Superior temporal gyrus (tissue), 1 donor: ENCODE data around the gene MEF2A.

Experiments
- DNase-seq: peaks from one replicate; pipeline ENCODE4 v3.0.0-alpha.2; 2016; ENCODE audit errors: extremely low spot score

Gene MEF2A

DNA sequence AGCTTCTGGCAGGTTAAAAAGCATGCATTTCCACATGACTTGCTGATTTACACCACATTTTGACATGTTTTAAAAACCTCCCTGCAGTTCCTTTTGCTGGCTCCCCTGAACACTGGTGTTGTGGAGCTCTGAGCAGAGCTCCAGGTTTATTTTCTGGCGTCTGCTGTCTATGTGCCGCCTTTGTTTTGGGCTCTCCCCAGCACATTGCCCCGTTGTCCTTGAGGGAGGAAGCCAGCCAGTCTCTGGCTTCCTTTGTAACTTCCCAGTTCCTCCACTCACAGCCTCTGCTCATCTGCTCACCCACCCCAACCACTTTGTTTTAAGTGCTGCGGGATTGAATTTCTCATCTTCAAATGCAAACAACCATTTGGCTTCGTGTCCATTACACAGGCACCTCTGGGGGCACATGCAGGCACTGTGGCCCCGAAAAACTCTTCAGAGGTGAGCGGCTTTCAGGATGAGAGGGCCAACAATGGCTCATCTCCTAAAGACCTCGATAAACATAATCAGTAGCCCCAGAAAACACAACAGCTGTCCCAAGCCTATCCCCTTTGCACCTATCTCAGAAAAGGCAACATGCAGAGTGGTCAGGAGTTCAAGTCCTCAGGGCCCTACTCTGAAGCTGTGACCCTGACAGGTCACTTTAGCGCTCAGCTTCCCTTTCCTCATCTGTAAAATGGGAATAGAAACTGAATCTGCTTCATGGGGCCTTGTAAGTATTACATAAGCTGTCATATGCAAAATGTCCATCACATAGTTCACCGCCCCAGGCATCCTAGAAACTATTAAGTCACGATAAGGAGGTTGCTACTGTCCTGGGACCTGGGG lies 1.3 kb upstream of the MEF2A start:
- DNase-seq: peak; percentile 69

- no peak for DNase-seq
These were observed 810 bp upstream of the MEF2A start for GRCh38 chr15:99565049-99565298.

DNA sequence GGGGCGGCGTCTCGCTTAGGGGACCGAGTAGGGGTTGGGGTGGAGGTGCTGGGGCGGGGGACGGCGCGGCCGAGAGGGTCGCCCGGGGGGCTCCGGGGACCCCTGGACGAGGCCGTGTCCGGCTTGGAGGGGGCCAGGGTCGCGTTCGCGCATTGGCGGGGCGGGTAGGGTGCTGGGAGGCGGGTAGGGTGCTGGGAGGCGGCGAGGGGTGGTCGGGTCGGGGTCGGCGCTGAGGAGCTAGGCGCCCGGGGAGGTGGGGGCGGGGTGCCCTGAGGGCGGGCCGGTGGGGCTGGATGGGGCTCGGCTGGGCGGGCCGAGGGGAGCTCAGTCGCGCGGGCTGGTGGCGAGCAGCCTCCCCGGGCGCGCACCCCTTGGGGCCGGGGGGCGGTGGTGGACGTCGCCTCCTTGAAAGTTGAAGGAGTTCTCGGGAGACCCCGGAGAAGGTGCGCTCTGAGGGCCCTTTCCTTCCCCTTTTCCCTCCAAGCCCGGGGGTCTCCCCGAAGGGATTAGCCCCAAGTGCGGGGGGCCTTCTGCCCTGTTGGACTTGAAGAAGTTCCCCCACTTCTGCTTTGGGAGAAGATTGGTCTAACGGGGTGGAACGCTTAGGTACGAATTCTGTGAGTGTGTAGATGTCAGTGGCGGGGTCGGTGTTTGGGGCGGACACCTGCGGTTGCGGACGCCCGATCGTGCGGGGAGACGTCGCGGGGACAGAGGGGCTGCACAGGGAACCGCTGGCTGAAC lies 543 bp downstream of the MEF2A start:
- DNase-seq: no peak

DNA sequence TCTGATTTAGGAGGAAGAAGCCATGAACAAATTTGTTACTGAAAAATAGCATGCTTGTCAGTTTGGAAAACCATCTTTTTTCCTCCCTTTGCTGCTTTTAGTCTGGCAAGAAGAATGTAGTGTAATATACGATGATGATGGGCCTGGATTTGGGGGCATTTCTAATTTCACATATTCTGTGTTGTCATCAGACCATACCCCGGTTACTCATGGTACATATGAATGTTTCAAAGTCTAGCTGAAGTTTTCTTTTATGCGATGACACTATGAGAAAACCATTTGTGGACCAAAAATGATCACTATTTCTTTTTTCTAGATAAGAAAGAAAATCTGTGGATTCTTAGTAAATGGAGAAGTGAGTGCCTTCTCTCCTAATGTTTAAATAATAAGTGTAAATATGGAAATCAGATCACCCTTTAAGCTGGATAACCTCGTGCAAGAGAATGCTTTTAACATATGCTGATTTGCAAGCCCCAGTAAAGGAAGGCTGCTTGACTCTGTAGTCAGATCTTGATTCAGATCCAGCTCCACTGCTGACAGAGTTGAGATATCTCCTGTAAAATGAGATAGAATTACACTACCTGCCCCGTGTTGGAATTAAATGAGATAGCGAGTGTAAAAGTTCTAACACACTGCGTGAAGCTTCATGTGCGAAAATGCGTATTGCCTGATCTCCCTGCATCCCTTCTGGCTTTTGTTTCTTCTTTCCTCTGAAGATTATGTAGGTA lies 3.0 kb downstream of the MEF2A start:
- peak; percentile 50 for DNase-seq

GRCh38 chr15:99571299-99571698 lies 5.5 kb downstream of the MEF2A start:
- DNase-seq: no peak

DNA sequence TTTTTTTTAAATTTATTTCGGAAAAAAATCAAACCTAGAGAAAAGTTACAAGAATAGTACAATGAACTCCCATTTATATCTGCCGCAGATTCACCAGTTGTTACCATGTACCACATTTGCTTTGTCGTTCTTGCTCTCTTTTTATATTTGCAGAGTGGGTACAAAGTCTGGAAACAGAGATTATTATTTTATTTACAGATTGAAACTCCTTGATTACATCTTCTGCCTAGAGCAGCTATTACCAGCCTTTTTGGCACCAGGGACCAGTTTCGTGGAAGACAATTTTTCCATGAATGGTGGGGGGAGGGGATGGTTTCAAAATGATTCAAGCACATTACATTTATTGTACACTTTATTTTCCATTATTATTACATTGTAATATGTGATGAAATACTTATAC lies 8.3 kb downstream of the MEF2A start:
- no peak for DNase-seq

GRCh38 chr15:99574502-99574901 lies 8.7 kb downstream of the MEF2A start:
- DNase-seq: no peak

- peak; percentile 29 for DNase-seq
These were observed 13.0 kb downstream of the MEF2A start for GRCh38 chr15:99578809-99579208.

DNA sequence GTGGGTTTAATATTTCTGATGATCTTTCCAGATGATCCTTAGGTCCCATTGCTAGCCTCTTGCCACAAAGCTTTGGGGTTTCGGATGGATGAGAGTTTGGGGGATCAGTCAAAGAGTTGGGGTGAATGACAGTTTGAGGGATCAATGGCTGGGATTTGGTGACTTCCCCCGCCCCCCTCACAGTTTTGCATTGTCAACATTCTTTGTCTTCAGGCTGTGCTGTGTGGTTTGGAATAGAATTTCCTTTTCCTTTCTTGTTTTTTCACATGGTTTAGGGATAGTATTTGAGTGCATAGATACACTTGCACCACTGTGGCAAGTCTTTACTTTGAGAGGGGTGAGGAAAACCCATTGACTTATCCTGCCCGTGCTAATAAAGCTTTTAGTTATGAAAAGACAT lies 14.3 kb downstream of the MEF2A start:
- no peak for DNase-seq

DNA sequence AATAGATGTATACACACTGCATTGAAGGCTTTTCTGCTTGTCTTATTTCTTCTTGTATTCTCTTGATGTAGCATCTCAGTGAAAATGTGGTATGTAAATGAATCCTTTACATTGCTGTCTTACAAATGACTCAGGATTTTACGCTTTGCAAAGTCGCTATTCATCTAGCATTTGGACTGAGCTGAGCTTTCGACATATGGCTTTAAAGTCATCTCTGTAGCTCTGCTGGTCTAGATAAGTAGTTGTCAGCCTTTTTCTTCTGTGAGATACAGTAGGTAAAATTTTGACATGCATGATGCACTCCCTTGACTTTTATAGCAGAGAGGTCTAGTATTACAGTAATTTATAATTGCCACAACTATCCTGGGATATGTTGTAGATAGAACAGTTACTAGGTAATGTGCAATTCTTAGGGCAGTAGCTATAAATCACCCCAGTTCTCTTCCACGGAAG lies 16.8 kb downstream of the MEF2A start:
- no peak for DNase-seq

- no peak for DNase-seq
These were observed 18.4 kb downstream of the MEF2A start for GRCh38 chr15:99584081-99584600.

DNA sequence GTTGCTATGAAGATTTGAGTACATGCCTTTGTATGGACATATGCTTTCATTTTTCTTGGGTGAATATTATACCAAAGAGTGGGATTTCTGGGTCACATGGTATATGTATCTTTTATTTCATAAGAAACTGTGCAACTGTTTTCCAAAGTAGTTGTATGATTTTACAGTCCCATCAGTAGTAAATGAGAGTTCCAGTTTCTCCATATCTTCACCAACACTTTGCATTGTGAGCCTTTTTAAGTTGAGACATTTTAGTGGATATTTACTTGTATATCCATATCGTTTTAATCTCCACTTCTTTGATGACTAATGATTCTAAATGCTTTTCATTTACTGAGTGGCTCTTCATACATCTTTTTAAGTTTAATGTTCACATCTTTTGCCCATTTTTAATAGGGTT lies 20.3 kb downstream of the MEF2A start:
- no peak for DNase-seq

DNA sequence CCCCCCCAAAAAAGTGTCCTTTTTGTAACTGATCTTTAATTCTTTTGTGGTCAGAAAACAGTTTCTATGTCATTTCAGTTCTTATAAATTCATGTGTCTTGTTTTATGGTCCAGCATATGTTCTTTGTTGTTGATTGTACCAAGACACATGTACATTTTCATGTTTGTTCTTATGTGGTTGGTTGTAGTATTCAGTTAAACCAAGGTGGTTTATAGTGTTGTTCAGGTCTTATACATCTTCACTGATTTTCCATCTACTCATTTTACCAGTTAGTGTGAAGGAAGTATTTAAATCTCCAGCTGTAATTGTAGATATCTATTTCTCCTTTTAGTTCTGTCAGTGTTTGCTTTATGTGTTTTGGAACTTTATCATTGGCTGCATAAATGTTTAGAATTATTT lies 24.0 kb downstream of the MEF2A start:
- no peak for DNase-seq

DNA sequence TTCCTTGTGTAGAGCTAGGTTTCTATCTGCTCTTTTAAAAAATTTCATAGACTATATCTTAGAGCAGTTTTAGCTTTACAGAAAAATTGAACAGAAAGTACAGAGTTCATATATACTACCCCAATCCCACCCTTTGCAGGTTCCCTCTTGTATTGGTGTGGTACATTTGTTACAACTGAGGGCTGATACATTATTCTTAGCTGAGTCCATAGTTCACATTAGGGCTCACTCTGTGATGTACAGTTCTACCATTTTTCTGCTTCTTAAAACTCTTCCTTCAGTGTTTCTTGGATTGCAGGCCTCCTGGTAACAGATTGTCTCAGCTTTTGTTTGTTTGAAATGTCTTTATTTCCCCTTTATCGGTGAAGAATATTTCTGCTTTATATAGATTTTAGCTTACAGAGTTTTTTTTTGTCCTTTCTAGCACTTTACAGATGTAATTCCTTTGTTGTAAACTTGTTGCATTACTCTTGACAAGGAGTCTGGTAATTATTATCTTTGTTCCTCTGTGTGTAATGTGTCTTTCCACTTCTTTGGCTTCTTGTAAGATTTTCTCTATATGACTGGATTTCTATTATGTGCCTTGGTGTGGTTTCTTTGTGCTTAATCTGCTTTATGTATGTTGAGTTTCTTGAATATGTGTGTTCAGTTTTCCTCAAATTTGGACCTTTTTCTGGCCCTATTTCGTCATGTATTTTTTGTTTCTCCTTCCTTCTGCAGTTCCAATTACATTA lies 25.3 kb downstream of the MEF2A start:
- no peak for DNase-seq

DNA sequence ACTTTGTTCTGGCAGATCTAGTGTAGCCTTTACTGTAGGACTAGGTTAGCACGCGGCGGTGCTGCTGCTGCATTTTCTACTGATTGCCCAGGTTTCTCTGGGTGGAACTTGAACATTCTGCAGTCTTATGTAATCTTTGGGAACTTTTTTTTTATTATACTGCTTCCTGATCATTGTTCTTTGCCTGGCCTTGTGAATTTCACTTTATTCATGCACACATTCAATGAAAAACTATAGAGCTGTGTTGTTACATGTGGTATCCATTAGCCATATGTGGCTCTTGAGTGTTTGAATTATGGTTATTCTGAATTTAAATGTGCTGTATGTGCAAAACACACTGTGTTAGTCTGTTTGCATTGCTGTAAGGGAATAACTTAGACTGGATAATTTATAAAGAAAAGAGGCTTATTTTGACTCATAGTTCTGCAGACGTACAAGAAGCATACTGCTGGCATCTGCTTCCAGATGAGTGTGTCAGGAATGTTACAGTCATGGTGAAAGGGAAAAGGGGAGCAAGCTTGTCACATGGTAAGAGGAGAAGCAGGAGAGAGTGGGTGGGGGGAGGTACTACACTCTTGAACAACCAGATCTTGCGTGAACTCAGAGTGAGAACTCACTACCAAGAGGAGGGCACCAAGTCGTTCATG lies 26.5 kb downstream of the MEF2A start:
- DNase-seq: no peak

DNA sequence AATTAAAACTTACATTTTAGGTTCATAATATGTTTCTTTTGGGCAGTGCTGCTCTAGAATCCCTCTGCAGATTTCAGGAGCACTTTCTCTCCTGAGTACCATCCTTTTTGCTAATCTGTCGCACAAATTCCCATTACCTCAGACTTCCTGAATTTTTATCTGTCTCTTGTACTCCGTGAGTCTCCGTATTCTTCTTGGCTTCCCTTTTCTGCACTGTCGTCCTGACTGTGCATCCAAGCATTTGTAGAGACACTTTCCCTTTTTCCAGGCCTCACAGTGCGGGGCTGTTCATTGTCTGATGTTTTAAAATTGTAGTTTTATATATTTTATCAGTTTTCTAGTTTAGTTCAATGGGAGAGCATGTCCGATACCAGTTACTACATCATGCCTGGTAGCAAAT lies 27.3 kb downstream of the MEF2A start:
- DNase-seq: no peak

GRCh38 chr15:99594916-99595315 lies 29.1 kb downstream of the MEF2A start:
- no peak for DNase-seq

DNA sequence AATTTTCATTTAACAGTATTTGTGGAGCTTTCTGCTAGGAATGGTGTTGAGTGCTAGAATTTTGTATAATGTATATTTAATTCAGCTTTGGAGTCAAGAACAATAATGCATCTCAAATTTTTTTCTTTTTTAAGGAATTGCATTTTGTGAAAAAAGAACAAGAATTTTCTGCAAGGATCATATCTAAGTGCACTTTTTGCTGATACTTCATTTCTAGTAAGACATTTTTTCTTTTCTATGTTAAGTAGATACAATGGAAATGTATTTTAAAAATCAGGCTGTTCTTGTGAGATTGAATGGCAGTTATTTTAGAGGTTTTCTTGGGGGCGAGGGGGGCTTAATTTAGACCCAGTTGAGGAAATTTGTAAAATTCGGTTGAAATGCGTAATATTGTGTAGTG lies 32.5 kb downstream of the MEF2A start:
- DNase-seq: no peak

- no peak for DNase-seq
These were observed 38.0 kb downstream of the MEF2A start for GRCh38 chr15:99603828-99604227.

- DNase-seq: no peak
These were observed 39.1 kb downstream of the MEF2A start for GRCh38 chr15:99604865-99605264.

- DNase-seq: no peak
These were observed 39.7 kb downstream of the MEF2A start for GRCh38 chr15:99605490-99605931.
